Stimulated activated CD4-positive, alpha-beta T cell treated with anti-CD3 and anti-CD28 coated beads, Interleukin-4, amount 100 ng/mL, for 48 hours (primary cell): ENCODE results near the gene ZKSCAN2.

ENCODE experiments used
- DNase-seq, 2 donors: peaks; one replicate each; pipeline ENCODE4 v3.0.0-alpha.2; 2020; ENCODE audit warnings: low read depth in 2 of 2

The ZKSCAN2 gene

GRCh38 chr16:25223964-25224363 is 33.7 kb downstream of the ZKSCAN2 start:
- no peak for DNase-seq

DNA sequence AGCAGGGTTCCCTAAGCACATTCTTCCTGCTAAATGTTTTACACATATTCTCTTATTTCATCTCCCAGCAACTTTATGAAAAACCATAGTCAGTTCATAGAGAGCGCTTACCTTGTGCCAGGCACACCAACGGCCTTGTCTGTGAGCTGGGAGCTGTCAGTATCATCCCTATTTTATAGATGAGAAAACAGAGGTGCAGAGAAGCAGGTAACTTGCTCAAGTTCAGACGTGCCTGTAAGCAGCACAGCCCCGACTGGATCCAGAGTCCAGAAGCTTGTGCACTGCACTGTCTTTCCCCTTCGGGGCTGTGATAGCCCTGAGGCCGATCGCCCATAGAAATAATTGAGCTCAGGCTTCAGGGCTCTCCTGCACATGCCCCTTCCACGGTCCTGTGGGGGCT is 34.7 kb downstream of the ZKSCAN2 start:
- DNase-seq = no peak

DNA sequence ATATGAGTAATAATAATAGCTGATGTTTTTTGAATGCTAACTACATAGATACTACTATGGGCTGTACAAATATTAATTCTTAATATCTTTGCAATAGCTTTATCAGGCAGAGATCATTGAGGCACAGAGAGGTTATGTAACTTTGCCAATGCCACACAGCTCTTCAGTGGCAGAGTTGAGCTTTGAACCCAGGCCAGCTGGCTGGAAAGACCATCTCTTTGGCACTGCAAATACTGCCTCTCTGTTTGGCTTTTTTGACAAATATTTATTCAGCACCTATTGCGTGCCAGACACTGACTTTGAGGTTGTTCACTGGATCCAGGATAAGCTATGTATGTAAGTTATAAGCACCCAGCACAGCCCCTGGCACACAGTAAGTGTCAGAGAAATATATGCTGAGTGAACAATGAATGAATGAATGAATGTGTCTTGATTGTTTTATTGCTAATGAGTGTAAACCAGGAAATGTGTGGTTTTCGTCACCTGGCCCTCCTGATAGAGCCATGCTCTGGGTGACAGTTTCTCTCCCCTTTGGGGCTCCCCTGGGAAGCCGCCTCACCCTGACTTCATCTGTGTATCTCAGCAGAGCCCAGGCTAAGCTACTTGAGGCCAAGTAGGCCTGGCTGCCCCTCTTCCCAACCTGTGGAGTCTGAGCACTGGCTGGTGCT is 38.4 kb downstream of the ZKSCAN2 start:
- DNase-seq = no peak

DNA sequence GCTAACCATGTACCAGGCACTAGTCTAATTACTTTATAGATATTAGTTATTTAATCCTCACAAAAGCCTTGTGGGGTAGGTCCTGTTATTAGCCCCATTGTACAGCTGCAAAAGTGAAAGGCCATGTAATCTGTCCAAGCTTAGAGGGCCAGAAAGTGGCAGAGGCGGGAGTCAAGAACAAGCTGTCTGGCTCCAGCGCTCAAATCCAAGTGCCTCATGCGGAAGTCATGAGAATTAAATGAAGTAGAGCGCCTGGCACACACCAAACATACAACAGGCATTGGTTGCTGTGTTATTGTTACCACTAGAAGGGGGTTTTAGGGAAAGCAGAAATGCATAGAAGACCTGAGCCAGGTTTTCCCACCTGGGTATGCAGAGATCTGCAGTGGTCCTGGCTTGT is 39.7 kb downstream of the ZKSCAN2 start:
- no peak for DNase-seq

GRCh38 chr16:25217112-25217511 is 40.5 kb downstream of the ZKSCAN2 start:
- no peak for DNase-seq

GRCh38 chr16:25213709-25214397 is 43.8 kb downstream of the ZKSCAN2 start:
- no peak for DNase-seq

- no peak for DNase-seq
Observed at GRCh38 chr16:25212636-25213035, 45.0 kb downstream of the ZKSCAN2 start.

DNA sequence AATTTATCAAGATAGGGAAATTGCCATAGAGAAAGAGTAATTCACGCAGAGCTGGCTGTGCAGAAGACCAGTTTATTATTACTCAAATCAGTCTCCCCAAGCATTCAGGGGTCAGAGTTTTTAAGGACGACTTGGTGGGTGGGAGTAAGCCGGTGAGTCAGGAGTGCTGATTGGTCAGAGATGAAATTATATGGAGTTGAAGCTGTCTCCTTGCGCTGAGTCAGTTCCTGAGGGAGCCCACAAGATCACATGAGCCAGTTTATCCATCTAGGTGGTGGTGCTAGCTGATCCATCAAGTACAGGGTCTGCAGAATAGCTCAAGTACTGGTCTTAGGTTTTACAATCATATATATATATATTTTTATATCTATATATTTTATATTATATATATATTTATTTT is 46.9 kb downstream of the ZKSCAN2 start:
- no peak for DNase-seq

- no peak for DNase-seq
Observed at GRCh38 chr16:25199457-25199856, 58.2 kb downstream of the ZKSCAN2 start.

DNA sequence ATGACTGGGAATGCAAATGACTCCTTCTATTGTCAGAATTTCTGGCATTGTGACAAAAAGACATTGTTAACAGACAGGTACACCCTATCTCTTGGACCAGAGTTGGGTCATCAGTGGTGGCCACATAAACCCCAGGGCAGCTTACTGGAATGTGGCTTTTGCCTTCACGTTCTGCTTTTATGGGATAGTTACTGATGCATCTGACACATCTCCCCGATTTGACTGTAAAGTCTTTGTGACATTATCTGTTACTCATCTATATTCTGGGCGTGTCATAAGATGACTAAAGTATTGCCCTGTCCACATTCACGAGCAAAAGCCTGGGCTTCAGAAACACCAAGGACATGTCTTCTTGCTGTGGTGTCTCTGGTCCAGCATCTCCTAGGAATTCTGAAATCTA is 59.6 kb downstream of the ZKSCAN2 start:
- no peak for DNase-seq

GRCh38 chr16:25194273-25194878 is 63.3 kb downstream of the ZKSCAN2 start:
- DNase-seq = no peak

- no peak for DNase-seq
Observed at GRCh38 chr16:25192096-25192495, 65.5 kb downstream of the ZKSCAN2 start.

- DNase-seq = no peak
Observed at GRCh38 chr16:25189305-25189704, 68.3 kb downstream of the ZKSCAN2 start.

GRCh38 chr16:25187491-25187795 is 70.2 kb downstream of the ZKSCAN2 start:
- DNase-seq = no peak
